ENCODE data around the gene FER1L5.

- TF ChIP-seq CTCF (IDR thresholded peaks at IDR 0.05) (no peak), POLR2AphosphoS5 (IDR thresholded peaks at IDR 0.05) (no peak), POLR2A (IDR thresholded peaks at IDR 0.05) (no peak)
Observed at GRCh38 chr2:96699021-96699420, 56.5 kb downstream of the FER1L5 start.
